HUES48 (cell line): ENCODE data around the gene BABAM2.
"Not testable (repeated sequence)": the region's sequence is repeated elsewhere in the genome, so short reads cannot be mapped to it uniquely, and the experiment has no call there.

Source experiments
- H3K27ac ChIP-seq: one replicate; pipeline ENCODE4 v1.7.0; 2013; ENCODE audit warnings: low read depth, low read length, inconsistent platforms
- H3K27me3 ChIP-seq: 2 replicates; pipeline ENCODE4 v1.6.1; 2013; ENCODE audit warnings: mild to moderate bottlenecking, low read length; ENCODE audit not compliant: control insufficient read depth, insufficient read depth
- H3K36me3 ChIP-seq: 2 replicates; pipeline ENCODE4 v1.6.1; 2013; ENCODE audit warnings: low read length; ENCODE audit not compliant: control insufficient read depth, insufficient read depth
- H3K4me1 ChIP-seq: 2 replicates; pipeline ENCODE4 v1.6.1; 2013; ENCODE audit warnings: mild to moderate bottlenecking, low read length; ENCODE audit not compliant: control insufficient read depth, insufficient read depth
- H3K4me3 ChIP-seq: 2 replicates; pipeline ENCODE4 v1.5.1; 2013; ENCODE audit warnings: mild to moderate bottlenecking, low read depth, low read length
- H3K9ac ChIP-seq: 2 replicates; pipeline ENCODE4 v1.6.1; 2013; ENCODE audit warnings: mild to moderate bottlenecking, low read depth, low read length, moderate library complexity
- H3K9me3 ChIP-seq: 2 replicates; pipeline ENCODE4 v1.6.1; 2013; ENCODE audit warnings: low read length; ENCODE audit not compliant: control insufficient read depth, insufficient read depth

BABAM2 gene

GRCh38 chr2:27978761-27979160, 88.2 kb downstream of the BABAM2 start:
- not testable (repeated sequence) for H3K9ac ChIP-seq, H3K36me3 ChIP-seq, H3K4me3 ChIP-seq, H3K27me3 ChIP-seq, H3K27ac ChIP-seq, H3K9me3 ChIP-seq
- peaks cover 12% of the 10 kb centered on the region for H3K4me1 ChIP-seq

GRCh38 chr2:27980242-27980641, 89.7 kb downstream of the BABAM2 start:
- H3K36me3 ChIP-seq, result no peaks in the 10 kb centered on the region
- H3K4me3 ChIP-seq, result no peak overlapping the region
- no peaks in the 10 kb centered on the region for H3K27me3 ChIP-seq
- no peak overlapping the region for H3K27ac ChIP-seq
- no peaks in the 10 kb centered on the region for H3K9me3 ChIP-seq
- no peak overlapping the region for H3K9ac ChIP-seq
- H3K4me1 ChIP-seq, result peaks cover 12% of the 10 kb centered on the region

- Histone ChIP-seq H3K27ac (no peak overlapping the region), H3K4me3 (no peak overlapping the region), H3K4me1 (no peaks in the 10 kb centered on the region)
Measured at GRCh38 chr2:27984153-27984552, 93.6 kb downstream of the BABAM2 start.

GRCh38 chr2:27988306-27988705, 97.8 kb downstream of the BABAM2 start:
- H3K4me3 ChIP-seq, result no peak overlapping the region

More at GRCh38 chr2:27984153-27984552, 93.6 kb downstream of the BABAM2 start:
- H3K27me3 ChIP-seq, result no peaks in the 10 kb centered on the region
- no peak overlapping the region for H3K9ac ChIP-seq
- H3K9me3 ChIP-seq, result no peaks in the 10 kb centered on the region
- no peaks in the 10 kb centered on the region for H3K36me3 ChIP-seq

GRCh38 chr2:27988718-27989117, 98.2 kb downstream of the BABAM2 start:
- no peak overlapping the region for H3K4me3 ChIP-seq
- no peaks in the 10 kb centered on the region for H3K27me3 ChIP-seq
- no peaks in the 10 kb centered on the region for H3K36me3 ChIP-seq
- H3K27ac ChIP-seq, result no peak overlapping the region
- peaks cover 7% of the 10 kb centered on the region; the same call in 1 of the 2 replicates for H3K4me1 ChIP-seq
- H3K9ac ChIP-seq, result no peak overlapping the region
- no peaks in the 10 kb centered on the region for H3K9me3 ChIP-seq

More at GRCh38 chr2:27988306-27988705, 97.8 kb downstream of the BABAM2 start:
- peaks cover 7% of the 10 kb centered on the region; the same call in 1 of the 2 replicates for H3K4me1 ChIP-seq
- H3K9me3 ChIP-seq, result no peaks in the 10 kb centered on the region
- no peaks in the 10 kb centered on the region for H3K36me3 ChIP-seq
- no peak overlapping the region for H3K27ac ChIP-seq
- H3K9ac ChIP-seq, result no peak overlapping the region
- H3K27me3 ChIP-seq, result no peaks in the 10 kb centered on the region

GRCh38 chr2:27989149-27989548, 98.6 kb downstream of the BABAM2 start:
- Histone ChIP-seq H3K36me3 (no peaks in the 10 kb centered on the region), H3K4me1 (peaks cover 7% of the 10 kb centered on the region; the same call in 1 of the 2 replicates), H3K27ac (no peak overlapping the region), H3K27me3 (no peaks in the 10 kb centered on the region), H3K9ac (no peak overlapping the region), H3K9me3 (no peaks in the 10 kb centered on the region), H3K4me3 (no peak overlapping the region)

GRCh38 chr2:27990030-27990590, 99.6 kb downstream of the BABAM2 start:
- Histone ChIP-seq H3K9me3 (no peaks in the 10 kb centered on the region), H3K27ac (no peak overlapping the region), H3K36me3 (no peaks in the 10 kb centered on the region), H3K9ac (no peak overlapping the region), H3K27me3 (no peaks in the 10 kb centered on the region), H3K4me3 (no peak overlapping the region), H3K4me1 (peaks cover 7% of the 10 kb centered on the region; the same call in 1 of the 2 replicates)

- H3K27ac ChIP-seq, result no peak overlapping the region
- no peaks in the 10 kb centered on the region for H3K9me3 ChIP-seq
- H3K9ac ChIP-seq, result no peak overlapping the region
- H3K27me3 ChIP-seq, result no peaks in the 10 kb centered on the region
- no peak overlapping the region for H3K4me3 ChIP-seq
- no peaks in the 10 kb centered on the region for H3K36me3 ChIP-seq
- H3K4me1 ChIP-seq, result peaks cover 7% of the 10 kb centered on the region; the same call in 1 of the 2 replicates
Measured at GRCh38 chr2:27991146-27991545, 100.6 kb downstream of the BABAM2 start.

GRCh38 chr2:27992787-27993401, 102.4 kb downstream of the BABAM2 start:
- Histone ChIP-seq H3K9ac (no peak overlapping the region), H3K27ac (no peak overlapping the region), H3K36me3 (no peaks in the 10 kb centered on the region), H3K4me1 (peaks cover 7% of the 10 kb centered on the region; the same call in 1 of the 2 replicates), H3K4me3 (no peak overlapping the region), H3K27me3 (no peaks in the 10 kb centered on the region), H3K9me3 (no peaks in the 10 kb centered on the region)

GRCh38 chr2:27993402-27993787, 102.9 kb downstream of the BABAM2 start:
- Histone ChIP-seq H3K36me3 (no peaks in the 10 kb centered on the region), H3K27ac (no peak overlapping the region), H3K9ac (no peak overlapping the region; the same call in 1 of the 2 replicates)

GRCh38 chr2:27993950-27994728, 103.6 kb downstream of the BABAM2 start:
- Histone ChIP-seq H3K4me1 (peaks cover 7% of the 10 kb centered on the region; the same call in 1 of the 2 replicates), H3K4me3 (no peak overlapping the region), H3K9ac (no peak overlapping the region), H3K9me3 (no peaks in the 10 kb centered on the region), H3K27ac (no peak overlapping the region), H3K36me3 (no peaks in the 10 kb centered on the region), H3K27me3 (no peaks in the 10 kb centered on the region)

More at GRCh38 chr2:27993402-27993787, 102.9 kb downstream of the BABAM2 start:
- H3K4me1 ChIP-seq, result peaks cover 7% of the 10 kb centered on the region; the same call in 1 of the 2 replicates
- no peak overlapping the region for H3K4me3 ChIP-seq
- H3K27me3 ChIP-seq, result no peaks in the 10 kb centered on the region
- no peaks in the 10 kb centered on the region for H3K9me3 ChIP-seq
